Loucy (cell line): Measurements from ENCODE around the gene SHISAL2A.

ENCODE experiments used
- H2AFZ ChIP-seq: fragments of 200-600 bp; sonication (generic); 2 replicates; pipeline ENCODE4 v1.6.0; 2016; ENCODE audit warnings: antibody characterized with exemption, mild to moderate bottlenecking, low read length, moderate library complexity
- H3F3A ChIP-seq: fragments of 200-600 bp; 2 replicates; pipeline ENCODE4 v1.6.0; 2016; ENCODE audit warnings: antibody characterized with exemption, low read depth, mild to moderate bottlenecking
- H3K27me3 ChIP-seq: fragments of 200-600 bp; sonication (generic); 2 replicates; pipeline ENCODE4 v1.6.1; 2014; ENCODE audit warnings: low read length, mild to moderate bottlenecking; ENCODE audit not compliant: insufficient read depth, poor library complexity, severe bottlenecking
- H3K36me3 ChIP-seq: fragments of 200-600 bp; sonication (generic); 2 replicates; pipeline ENCODE4 v1.6.1; 2016; ENCODE audit warnings: low read length; ENCODE audit not compliant: insufficient read depth
- H3K4me1 ChIP-seq: fragments of 200-600 bp; sonication (generic); 2 replicates; pipeline ENCODE4 v1.5.1; 2014; ENCODE audit warnings: low read length, mild to moderate bottlenecking; ENCODE audit not compliant: insufficient read depth, poor library complexity, severe bottlenecking
- H3K4me2 ChIP-seq: fragments of 200-600 bp; sonication (generic); 2 replicates; pipeline ENCODE4 v1.6.0; 2014; ENCODE audit warnings: antibody characterized with exemption, low read length, low read depth, mild to moderate bottlenecking; ENCODE audit not compliant: poor library complexity, severe bottlenecking
- H3K4me3 ChIP-seq: fragments of 200-600 bp; sonication (generic); 2 replicates; pipeline ENCODE4 v1.5.1; 2014; ENCODE audit warnings: low read length, mild to moderate bottlenecking, mixed read lengths; ENCODE audit not compliant: poor library complexity, severe bottlenecking
- H3K79me2 ChIP-seq: fragments of 200-600 bp; sonication (generic); 2 replicates; pipeline ENCODE4 v1.6.1; 2014; ENCODE audit warnings: low read length; ENCODE audit not compliant: insufficient read depth
- H3K9ac ChIP-seq: fragments of 200-600 bp; sonication (generic); 2 replicates; pipeline ENCODE4 v1.6.0; 2014; ENCODE audit warnings: mild to moderate bottlenecking, low read depth, low read length, moderate library complexity; ENCODE audit not compliant: poor library complexity, severe bottlenecking
- H3K9me2 ChIP-seq: fragments of 200-600 bp; sonication (generic); replicated peaks from 2 replicates; pipeline ENCODE4 v1.6.1; 2016; ENCODE audit warnings: low read depth, low read length, mixed read lengths
- H3K9me3 ChIP-seq: fragments of 200-600 bp; sonication (generic); 2 replicates; pipeline ENCODE4 v1.6.1; 2014; ENCODE audit warnings: mild to moderate bottlenecking, antibody characterized with exemption, low read length, low read depth; ENCODE audit not compliant: insufficient read depth
- H4K20me1 ChIP-seq: fragments of 200-600 bp; sonication (generic); 2 replicates; pipeline ENCODE4 v1.6.0; 2014; ENCODE audit warnings: antibody characterized with exemption, low read length, mild to moderate bottlenecking; ENCODE audit not compliant: insufficient read depth, poor library complexity, severe bottlenecking
- CTCF ChIP-seq: fragments of 200-600 bp; sonication (generic); conservative IDR thresholded peaks from 2 replicates; pipeline ENCODE4 v1.5.1; 2014; ENCODE audit warnings: mild to moderate bottlenecking, antibody characterized with exemption, low read length
- EZH2phosphoT487 ChIP-seq: fragments of 200-600 bp; IDR thresholded peaks from 2 replicates; pipeline ENCODE4 v1.6.1; 2018; ENCODE audit warnings: antibody characterized with exemption, mild to moderate bottlenecking, moderate library complexity, borderline replicate concordance

Gene SHISAL2A

DNA sequence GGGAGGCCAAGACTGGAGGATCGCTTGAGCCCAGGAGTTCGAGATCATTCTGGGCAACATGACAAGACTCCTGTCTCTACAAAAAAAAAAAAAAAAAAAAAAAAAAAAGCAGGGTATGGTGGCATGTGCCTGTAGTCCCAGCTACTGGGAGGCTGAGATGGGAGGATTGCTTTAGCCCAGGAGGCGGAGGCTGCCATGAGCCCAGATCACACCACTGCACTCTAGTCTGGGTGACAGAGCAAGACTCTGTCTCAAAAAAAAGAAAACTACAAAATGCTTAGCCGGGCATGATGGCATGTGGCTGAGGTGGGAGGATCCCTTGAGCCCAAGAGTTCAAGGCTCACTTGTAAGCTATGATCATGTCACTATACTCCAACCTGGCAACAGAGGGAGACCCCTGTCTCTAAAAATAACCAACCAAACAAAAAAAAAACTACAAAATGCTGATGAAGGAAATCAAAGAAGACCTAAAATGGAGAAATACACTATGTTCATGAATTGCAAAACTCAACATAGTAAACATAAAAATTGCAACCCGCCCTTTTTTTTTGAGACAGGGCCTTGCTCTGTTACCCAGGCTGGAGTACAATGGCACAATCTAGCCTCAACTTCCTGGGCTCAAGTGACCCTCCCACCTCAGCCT lies 20.4 kb downstream of the SHISAL2A start:
- Histone ChIP-seq H3K79me2 (no peaks in the 10 kb centered on the region), H4K20me1 (no peaks in the 10 kb centered on the region), H3K27me3 (no peaks in the 10 kb centered on the region), H3K9ac (no peak overlapping the region), H3K4me1 (no peaks in the 10 kb centered on the region), H3K9me2 (no peaks in the 10 kb centered on the region), H3K4me2 (no peak overlapping the region), H3K4me3 (no peak overlapping the region), H3K36me3 (no peaks in the 10 kb centered on the region), H3F3A (no peaks in the 10 kb centered on the region), H3K9me3 (no peaks in the 10 kb centered on the region), H2AFZ (no peak overlapping the region)
- TF ChIP-seq CTCF (no peak), EZH2phosphoT487 (no peak)

DNA sequence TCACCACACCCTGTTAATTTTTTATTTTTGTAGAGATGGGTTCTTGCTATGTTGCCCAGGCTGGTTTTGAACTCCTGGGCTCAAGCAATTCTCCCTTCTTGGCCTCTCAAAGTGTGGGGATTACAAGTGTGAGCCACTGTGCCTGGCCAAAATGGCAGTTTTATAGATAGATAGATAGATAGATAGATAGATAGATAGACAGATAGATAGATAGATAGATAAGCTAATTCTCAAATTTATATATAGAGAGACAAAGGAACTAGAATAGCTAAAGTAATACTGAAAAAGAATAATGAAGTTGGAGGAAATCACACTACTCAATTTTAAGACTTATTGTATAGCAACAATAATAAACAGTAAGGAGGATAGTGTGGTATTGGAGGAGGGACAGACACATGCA lies 21.1 kb downstream of the SHISAL2A start:
- no peaks in the 10 kb centered on the region for H3K4me1 ChIP-seq
- no peak overlapping the region for H2AFZ ChIP-seq
- no peaks in the 10 kb centered on the region for H3K9me2 ChIP-seq
- H3K9ac ChIP-seq = no peak overlapping the region
- H3K4me2 ChIP-seq = no peak overlapping the region
- no peaks in the 10 kb centered on the region for H3K27me3 ChIP-seq
- no peaks in the 10 kb centered on the region for H4K20me1 ChIP-seq
- no peaks in the 10 kb centered on the region for H3K9me3 ChIP-seq
- no peaks in the 10 kb centered on the region for H3K79me2 ChIP-seq
- TF ChIP-seq EZH2phosphoT487 (no peak), CTCF (no peak)
- H3K4me3 ChIP-seq = no peak overlapping the region
- H3F3A ChIP-seq = no peaks in the 10 kb centered on the region
- H3K36me3 ChIP-seq = no peaks in the 10 kb centered on the region

GRCh38 chr1:52657702-52658101 lies 24.7 kb downstream of the SHISAL2A start:
- Histone ChIP-seq H3K9me3 (no peaks in the 10 kb centered on the region), H3K4me1 (no peaks in the 10 kb centered on the region), H3K36me3 (no peaks in the 10 kb centered on the region), H2AFZ (no peak overlapping the region), H4K20me1 (no peaks in the 10 kb centered on the region), H3K79me2 (no peaks in the 10 kb centered on the region), H3F3A (no peaks in the 10 kb centered on the region), H3K9me2 (no peaks in the 10 kb centered on the region), H3K27me3 (no peaks in the 10 kb centered on the region), H3K4me3 (no peak overlapping the region), H3K4me2 (no peak overlapping the region), H3K9ac (no peak overlapping the region)
- no peak for TF ChIP-seq EZH2phosphoT487
- TF ChIP-seq CTCF = no peak
